COLO668 (cell line): ENCODE data around the gene DOK3.

ENCODE experiments used
- DNase-seq: peaks from one replicate; lab custom pipeline; 2025; ENCODE audit not compliant: unreplicated experiment; lab: John Stamatoyannopoulos, UW

Gene DOK3, protein sequence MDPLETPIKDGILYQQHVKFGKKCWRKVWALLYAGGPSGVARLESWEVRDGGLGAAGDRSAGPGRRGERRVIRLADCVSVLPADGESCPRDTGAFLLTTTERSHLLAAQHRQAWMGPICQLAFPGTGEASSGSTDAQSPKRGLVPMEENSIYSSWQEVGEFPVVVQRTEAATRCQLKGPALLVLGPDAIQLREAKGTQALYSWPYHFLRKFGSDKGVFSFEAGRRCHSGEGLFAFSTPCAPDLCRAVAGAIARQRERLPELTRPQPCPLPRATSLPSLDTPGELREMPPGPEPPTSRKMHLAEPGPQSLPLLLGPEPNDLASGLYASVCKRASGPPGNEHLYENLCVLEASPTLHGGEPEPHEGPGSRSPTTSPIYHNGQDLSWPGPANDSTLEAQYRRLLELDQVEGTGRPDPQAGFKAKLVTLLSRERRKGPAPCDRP

DNA sequence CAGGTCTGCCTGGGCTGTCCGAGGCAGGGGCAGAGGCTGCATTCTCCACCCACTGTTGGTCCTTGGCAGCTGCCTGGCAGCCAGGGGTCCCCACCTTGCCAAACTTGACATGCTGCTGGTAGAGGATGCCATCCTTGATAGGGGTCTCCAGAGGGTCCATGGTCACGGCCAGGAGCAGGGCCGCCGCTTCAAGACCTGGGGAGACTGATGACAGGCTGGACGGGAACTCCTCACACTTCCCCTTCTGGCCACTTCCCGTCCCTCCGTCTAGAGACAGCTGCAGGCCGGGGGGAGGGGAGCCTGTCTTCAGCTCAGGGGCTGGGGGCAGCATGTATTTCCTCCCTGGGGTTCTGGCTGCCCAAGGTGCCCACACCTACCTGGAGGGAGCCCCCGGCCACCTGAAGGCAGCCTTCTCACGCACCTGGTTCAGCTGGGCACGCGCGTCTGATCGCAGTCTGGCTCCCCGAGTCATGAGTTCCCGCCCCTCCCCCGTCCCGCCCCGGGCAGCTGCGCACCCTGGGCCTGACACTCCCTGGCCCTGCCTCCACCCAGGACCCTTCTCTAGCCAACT is at the start of gene DOK3:
TSS of gene DOK3 (minus strand) at position 446 of the 571 bp plus-strand sequence. CDS start at position 160, 286 bp downstream.
- no peak for DNase-seq

DNA sequence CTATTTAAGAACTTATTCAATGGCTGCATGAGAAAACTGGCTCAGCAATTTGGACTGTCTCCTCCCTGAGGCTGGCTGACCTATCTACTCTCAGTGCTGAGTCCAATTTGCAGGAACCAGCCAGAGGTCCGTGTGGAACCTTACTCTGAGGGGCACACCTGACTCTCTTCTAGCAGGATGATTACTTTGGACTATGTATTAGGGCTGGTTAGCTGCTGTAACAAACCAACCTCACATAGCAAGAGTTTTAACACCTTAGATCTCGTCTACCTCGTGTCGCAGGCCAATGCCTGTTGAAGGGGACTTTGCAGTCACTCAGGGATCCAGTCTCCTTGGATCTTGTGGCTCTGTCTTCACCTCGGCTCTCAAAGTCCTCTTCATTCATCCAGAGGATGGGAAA is 48.2 kb upstream of the DOK3 start:
- DNase-seq: no peak

DNA sequence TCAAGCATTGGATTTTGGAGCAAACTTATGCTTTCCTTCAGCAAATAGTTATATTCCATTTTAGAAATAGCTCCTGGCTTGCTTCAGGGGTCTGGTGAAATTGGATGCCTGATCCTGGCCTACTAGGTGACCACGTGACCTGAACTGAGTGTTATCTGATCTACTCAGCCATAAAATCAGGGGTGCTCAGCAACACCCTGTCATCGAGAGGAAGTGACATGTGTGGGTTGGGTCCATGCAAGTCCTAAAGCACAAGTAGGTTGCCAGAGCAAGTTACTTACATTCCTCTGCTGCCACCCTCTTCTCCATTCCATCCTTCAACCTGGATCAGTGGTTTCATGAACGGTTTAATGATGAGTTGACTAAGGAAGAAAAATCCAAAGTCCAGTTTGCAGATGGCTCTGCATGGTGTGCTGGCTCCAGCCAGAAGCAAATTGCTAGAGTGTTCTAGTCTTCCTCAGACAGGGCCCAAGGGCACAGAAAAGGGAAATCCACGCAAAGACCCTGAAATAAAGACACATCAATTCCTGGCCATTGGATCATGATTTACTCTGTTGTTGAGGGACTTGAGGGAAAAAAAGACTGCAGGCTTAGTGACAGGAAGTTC is 47.5 kb upstream of the DOK3 start:
- peak; percentile 7 for DNase-seq

DNA sequence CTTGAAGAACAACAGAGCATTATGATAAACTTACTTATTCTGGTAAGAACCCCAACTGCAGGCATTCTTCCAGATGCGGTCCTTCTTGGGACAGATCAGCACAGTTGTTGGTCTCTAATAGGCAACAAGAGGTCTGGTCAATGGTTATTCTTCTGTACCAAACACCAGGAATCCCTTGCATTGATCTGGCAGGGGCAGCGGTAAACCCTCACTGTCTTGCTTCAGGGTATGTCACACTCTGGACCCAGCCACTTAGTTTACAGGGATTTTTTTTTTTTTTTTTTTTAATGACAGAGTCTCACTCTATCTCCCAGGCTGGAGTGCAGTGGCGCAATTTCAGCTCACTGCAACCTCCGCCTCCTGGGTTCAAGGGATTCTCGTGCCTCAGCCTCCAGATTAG is 46.0 kb upstream of the DOK3 start:
- DNase-seq: no peak

DNA sequence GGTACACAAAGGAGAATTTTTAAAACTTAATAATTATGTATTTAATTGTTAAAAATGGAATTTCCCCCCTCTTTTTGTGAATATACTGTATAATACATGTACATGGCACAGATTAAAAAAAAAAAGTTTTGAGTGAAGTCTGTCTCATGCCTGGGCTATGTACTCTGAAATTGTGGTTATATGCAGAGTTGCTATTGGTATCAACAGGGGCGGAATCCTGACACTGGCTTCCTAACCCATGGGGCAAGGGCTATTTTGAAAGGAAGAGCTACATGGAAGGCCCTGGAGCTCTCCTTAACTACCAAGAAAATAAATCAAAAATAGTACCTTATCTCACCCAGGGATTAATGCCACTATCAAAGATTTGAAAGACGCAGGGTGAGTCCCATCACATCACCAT is 45.6 kb upstream of the DOK3 start:
- no peak for DNase-seq

DNA sequence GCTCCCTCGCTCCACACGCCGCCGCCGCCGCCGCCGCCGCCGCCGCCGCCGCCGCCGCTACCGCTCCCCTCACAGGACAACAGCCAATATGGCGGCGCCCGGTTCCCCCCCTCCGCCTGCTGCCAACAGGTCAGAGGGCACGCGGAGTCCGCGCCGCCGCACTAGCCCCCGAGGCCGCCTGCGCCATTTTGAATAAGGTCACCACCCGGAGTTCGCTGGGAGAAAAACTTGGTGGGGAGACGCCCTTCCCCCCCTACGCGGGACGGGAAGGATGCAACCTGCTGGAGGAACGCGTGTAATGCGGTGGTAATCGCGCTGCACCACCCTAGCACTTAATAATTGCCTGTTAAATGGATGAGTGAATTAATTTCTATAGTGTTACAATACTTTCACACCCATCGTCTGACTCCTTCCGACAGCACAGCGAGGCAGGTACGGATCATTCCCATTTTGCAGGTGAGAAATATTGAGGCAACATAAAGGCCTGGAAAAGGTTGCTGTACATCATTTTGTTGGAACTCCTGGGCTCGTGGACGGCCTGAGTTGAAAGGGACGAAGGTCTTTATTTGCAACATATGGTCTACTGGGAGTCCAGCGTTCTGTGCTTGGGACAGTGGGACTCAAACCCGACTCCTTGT is 45.0 kb upstream of the DOK3 start, which contains the start of gene FAM193B:
TSS of gene FAM193B (minus strand) at position 90 of the 638 bp plus-strand sequence. CDS start 105 bp downstream, outside the sequence.
- DNase-seq: peak; percentile 88

DNA sequence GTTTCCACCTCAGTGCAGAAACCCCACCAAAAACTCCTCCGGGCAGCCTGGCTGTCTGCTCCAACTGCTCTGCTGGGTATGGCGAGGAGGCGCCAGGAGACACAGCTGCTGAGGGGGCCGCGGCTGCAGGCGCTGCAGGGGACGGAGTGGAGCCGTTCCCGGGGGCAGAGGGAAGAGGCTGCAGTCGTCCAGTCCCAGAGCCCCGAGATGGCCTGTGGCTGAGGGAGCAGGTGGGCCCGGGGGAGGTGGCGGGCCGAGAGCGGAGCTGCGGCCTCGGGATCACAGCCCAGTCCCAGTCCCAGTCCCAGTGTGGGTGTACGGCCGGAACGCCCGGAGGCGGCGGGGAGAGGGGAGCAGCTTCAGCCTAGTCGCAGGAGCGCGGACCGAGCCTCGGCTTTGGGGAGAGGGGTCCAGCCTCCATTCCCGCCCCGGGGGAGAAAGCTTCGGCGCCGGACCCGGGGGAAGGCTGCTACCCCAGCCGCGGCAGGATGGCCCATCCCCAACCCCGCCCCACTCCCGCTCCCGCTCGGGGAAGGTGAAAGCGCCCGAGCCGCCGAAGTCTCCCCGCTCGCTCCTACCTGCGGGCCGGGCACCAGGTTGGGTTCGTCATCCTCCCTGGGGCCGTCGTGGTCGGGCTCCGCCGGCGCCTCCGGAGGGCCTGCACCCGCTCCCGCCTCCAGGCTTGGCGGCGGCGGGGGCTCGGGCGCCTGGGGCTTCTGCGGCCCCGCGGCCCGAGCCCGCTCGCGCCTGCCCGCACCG is 44.2 kb upstream of the DOK3 start:
- peak; percentile 33 for DNase-seq

DNA sequence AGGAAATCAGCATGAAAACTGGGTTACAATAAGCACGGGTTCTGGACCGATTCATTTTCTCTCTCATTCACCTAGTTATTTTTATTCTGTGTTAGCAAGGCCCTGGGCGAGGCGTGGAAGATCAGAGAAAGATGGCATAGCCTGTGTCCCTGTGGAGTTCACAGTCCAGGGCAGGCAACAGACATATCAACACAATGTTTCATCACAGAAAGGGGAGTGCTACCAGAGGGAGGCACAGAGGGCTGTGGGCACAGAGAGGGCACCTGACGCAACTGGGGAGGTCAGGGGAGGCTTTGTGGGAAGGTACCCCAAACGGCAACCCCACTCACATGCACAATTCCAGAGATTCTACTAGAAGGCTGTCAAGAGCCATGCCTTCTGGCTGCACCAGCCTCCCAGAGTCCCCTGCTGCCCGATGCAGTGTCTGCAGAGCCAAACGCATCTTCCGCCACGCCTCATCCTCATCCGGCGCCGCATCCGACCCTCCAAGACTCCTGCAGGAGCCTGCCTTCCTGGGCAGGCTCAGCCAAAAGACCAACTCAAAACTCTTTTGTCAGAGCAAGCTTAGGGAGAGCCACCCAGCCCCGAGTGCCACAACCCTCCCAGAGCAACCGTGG is 43.3 kb upstream of the DOK3 start:
- no peak for DNase-seq

DNA sequence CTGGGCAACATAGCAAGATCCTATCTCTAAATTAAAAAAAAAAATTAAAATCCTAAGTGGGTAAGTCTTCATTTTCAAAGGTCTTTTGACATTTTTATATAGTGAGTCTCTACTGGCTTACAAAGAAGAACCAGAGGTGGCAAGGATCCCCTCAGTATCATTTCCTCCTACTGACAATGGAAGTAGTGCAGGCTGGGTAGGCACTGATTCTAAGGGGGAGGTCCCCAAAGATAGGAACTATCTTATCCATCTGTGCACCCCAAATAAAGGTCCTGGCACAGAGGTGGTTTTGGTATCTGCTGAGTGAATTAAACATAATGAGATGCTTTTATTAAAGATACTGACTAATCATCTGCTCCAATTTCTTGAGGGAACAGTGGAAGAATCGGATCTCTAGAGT is 40.5 kb upstream of the DOK3 start:
- DNase-seq: no peak

DNA sequence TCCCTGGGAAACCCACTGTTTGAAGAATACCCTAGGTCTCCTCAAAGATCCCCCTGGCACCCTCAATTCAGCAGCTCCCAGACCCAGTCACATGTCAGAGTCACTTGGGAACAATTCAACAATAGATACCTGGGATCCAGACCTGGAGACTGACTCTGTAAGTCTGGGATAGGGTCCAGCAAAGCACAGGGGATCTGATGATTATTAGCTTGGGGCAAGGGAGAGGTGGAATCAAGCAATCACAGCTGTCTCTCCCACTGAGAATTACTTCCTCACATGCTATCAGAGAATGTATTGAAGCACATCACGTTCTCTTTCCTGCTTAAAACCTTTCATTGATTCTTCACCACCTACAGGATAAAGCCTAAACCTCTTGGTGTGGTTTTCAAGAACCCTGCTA is 38.9 kb upstream of the DOK3 start:
- no peak for DNase-seq

DNA sequence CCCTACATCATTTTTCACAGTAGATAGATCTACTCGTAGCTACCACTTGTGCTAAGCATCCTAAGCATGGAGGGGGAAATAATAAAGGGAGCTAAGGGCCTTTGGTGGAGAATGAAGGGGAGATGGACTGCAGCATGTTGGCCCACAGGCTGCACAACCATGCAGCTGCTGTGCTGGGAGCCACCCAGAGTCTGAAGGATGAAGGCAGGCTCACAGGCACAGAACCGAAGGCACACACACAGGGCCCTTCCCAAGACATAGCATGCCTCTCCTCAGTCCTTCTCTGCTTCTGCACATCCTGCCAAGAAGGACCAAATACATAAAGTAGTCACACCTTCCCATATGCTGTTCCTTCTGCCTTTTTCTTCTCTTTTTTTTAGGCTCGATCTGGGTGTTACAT is 38.1 kb upstream of the DOK3 start:
- DNase-seq: no peak

DNA sequence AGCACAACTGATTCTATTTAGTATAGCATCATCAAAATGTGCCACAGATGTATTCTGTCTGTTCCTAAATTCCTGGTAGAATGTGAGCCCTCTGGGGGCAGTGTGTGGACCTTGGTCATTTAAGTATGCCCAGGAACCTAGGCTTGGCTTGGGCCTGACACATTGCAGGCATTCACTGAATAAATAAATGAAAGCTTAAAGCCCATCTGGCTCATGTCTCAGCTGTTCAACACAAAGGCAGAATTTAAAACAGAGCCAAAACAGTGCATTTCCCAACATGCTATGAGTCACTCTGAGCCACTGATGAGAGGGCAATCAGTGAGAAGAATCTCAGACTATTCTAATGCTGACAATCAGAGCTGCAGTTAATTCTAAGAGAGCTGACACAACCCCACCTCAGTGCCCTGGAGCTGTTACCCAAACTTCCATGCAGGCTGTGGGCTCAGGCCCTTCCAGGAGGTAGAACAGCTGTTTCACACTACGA is 36.7 kb upstream of the DOK3 start:
- DNase-seq: no peak

DNA sequence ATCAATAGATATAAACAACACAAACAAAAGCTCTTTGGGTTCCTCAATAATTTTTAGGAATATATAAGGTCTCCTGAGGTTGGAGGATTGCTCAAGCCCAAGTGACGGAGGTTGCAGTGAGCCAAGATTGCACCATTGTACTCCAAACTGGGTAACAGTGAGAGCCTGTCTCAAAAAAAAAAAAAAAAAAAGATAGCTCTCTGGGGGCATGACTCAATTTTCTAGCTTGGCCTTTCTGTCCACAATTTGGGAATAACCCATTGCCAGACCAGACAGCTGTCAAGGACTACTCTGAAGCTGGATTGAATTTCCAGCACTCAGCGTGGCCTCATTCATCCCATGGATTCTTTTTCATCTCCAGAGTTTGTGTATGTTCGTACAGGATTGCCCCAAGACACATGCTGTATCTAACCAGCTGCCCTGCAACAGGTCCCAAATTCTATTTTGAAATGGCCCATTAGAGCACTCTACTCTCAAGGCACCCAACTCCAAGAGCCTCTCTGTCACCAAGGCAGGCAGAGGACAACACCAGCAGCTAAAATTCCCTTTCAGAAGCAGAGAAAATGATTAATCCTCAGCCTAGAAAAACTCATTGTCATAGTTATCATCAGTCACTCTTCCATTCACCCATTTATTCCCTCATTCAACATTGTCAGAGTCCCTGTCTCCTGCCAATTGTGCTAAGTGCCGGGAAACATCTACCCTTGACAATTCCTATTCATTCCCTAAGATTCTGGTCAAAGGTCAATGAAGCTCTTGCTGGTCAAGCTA is 36.0 kb upstream of the DOK3 start:
- no peak for DNase-seq

DNA sequence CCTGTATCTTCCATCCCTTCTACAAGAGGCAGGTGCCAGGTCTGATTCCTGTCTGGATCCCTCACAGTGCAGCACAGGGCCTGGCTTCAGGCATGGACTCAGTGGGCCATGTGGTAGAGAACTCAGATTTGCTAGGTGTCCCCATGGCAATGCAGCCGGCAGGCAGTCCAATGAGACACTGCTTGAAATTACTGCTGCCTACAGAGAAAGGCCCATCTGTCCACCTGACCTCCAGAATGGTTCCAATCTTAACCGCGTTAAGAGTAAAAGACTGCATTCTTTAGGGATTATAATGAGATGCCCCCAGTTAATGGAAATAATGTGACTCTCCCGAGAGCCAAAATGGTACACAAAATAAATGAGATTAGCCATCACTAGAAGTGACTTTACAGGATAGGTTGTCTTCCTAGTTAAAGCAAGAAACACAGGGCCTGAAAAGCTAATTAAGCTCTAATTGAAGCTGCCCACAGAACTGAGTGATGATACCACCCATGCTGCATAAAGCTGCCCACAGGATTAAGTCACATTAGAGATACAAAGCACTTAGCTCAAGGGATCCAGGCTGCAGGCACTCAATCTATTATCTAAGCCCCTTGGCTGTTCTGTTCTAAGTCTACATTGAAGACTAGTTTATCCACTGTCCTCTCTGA is 33.3 kb upstream of the DOK3 start:
- no peak for DNase-seq

DNA sequence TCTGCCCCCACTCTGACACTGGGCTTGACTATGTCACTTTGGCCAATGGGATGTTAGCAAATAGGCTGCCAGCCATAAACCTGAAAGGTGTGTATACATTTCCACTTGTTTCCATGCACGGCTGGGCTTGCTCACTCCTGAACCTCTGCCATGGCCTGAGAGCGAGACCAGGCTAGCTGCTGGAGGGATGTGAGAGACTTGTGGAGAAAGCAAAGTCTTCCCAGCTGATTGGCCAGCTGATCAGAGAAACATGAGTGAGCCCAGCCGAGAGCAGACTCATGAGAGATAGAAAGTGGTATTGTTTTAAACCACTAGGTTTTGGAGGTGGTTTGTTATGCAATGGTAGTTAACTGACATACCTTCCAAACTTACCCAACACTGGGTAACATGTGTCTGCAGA is 30.8 kb upstream of the DOK3 start:
- DNase-seq: no peak

DNA sequence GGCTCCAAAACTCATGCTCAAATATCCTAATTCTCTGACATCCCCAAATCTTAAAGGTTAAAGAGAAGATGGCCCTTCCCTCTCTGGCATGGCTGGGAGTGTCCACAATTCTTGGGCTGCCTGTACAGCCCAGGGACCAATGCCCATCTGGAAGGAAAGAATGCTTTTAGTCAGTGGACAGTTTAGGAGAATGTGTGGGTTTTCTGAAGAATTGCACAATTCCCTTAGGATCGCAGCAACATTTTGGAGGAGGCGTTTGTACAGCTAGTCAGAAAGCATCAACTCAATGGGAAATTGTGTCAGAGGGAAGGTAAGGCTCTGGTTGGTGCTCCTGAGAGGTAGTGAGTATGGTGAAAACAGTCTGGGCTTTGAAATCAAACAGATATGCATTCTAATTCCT is 29.8 kb upstream of the DOK3 start:
- DNase-seq: no peak

DNA sequence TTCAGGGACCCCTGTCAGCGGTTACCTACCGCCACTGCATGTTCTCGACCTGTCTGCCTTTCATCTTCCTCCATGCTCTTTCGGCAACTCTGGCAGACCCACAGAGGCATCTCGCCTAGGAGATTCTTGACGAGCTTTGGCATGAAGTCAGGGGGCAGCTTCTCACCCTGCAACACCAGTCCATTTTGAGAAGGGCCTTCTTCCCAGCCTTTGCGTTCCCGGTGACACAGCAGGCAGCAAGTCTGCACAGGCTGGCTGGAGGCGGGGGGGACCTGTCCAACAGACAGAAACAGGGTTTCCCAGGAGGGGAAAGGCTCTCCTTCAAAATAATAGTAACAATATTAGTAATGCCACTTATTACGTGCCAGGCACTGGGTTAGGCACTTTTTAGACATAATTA is 29.2 kb upstream of the DOK3 start:
- DNase-seq: no peak

DNA sequence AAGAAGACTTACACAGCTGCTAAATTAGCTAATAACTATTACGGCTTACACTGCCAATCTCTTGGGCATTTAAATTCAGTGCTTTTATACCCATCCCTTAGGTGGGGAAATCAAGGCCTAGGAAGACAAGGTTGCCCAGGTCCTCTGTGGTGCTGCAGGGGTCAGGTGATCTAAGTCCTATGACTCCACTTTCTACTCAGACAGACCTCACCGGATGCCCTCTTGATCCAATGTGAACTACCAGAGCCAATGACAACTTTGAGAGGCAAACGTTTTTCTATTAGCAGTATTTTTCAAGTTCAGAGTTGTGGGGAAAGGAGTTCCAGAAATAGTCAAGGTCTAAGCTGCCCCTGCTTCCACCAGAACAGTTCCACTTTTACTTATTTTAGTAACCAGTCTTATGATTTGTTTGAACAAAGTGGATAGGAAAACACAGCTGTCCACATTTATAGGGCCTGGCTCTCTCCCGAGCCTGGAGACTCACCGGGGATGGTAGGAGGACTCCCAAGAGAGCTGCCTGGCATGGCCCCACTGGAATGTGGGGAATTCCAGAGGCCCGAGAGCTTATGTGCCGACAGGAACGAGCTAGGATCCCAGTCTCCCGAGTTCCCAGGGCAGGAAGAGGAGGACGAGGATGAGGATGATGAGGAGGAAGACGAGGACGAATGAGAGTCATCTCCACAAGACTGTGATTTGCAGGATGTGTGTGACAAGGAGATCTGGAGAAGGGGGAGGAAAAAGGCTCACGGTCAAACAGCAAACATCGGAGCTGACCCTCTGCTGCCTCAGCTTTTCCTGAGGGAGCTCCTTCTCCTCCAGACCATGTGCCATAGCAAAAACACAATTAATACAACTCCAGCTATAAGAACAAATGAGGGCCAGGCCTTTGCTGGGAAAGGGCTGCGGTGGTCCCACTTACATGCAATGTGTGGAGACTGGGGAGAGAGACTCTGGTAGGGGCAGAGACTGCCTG is 28.0 kb upstream of the DOK3 start:
- peak; percentile 5 for DNase-seq
